ENCODE results near the gene CGB5. TPM values are rescaled to one million over a fixed set of nuclear protein-coding genes. Genes with fewer than 3 reads are reported as not detected.

The CGB5 gene
- total RNA-seq (2022; extraction: Qiagen RNA extraction): 0.38 to 0.85 TPM (median 0.62 TPM) in 4 of 5 replicates, not detected in the other

DNA sequence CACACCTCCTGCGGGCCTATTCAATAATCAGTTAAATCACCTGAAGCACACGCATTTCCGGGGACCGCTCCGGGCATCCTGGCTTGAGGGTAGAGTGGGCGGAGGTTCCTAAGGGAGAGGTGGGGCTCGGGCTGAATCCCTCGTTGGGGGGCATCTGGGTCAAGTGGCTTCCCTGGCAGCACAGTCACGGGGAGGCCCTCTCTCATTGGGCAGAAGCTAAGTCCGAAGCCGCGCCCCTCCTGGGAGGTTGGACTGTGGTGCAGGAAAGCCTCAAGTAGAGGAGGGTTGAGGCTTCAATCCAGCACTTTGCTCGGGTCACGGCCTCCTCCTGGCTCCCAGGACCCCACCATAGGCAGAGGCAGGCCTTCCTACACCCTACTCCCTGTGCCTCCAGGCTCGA is at the start of gene CGB5:
TSS of gene CGB5 (plus strand) at position 301 of the 400 bp plus-strand sequence. CDS start 362 bp downstream, outside the sequence.

DNA sequence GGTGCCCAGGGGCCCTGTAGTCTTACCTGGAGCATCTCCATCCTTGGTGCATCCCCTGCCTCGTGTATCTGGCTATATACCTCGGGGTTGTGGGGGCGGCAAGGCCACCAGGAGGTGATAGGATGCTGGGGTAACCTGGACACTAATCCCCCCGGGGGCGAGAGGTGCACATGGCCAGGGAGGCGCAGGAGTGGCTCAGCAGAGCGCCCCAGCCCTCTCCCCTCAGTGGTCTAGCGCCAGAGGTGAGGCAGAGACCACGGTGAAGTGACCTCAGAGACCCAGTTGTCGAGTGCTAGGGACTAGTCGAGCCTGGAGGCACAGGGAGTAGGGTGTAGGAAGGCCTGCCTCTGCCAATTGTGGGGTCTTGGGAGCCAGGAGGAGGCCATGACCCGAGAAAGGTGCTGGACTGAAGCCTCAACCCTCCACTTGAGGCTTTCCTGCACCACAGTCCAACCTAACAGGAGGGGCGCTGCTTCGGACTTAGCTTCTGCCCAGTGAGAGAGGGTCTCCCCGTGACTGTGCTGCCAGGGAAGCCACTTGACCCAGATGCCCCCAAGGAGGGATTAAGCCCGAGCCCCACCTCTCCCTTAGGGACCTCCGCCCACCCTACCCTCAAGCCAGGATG is 26.5 kb upstream of the CGB5 start, which contains the start of gene LHB:
TSS of gene LHB (minus strand) at position 51 of the 625 bp plus-strand sequence. CDS start at position 41, 10 bp downstream.

DNA sequence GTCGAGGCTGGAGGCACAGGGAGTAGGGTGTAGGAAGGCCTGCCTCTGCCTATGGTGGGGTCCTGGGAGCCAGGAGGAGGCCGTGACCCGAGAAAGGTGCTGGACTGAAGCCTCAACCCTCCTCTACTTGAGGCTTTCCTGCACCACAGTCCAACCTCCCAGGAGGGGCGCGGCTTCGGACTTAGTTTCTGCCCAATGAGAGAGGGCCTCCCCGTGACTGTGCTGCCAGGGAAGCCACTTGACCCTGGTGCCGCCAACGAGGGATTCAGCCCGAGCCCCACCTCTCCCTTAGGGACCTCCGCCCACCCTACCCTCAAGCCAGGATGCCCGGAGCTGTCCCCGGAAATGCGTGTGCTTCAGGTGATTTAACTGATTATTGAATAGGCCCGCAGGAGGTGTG is 19.4 kb upstream of the CGB5 start, which contains the start of gene CGB3:
TSS of gene CGB3 (minus strand) at position 101 of the 400 bp plus-strand sequence. CDS start 362 bp downstream, outside the sequence.

DNA sequence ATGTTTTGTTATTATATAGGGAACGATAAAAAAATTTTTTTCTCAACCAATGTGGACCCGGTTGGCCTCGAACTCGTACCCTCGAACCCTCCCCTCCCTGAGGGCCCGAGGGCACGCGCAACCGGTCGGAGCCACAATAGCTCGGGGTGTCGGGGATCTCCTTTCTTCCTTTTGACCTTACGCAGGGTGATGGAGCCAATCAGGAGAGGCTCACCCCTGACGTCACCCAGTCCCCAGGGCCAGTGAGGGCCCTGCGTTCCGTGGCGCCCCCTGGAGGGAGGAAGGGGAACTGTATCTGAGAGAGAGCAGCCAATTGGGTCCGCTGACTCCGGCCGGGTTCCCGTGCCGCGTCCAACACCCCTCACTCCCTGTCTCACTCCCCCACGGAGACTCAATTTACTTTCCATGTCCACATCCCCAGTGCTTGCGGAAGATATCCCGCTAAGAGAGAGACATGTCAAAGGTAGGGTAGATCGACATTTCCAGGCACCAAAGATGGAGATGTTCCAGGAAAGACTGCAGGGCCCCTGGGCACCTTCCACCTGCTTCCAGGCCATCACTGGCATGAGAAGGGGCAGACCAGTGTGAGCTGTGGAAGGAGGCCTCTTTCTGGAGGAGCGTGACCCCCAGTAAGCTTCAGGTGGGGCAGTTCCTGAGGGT is 11.9 kb upstream of the CGB5 start, which contains the start of gene CGB2:
TSS of gene CGB2 (plus strand) at position 249 of the 660 bp plus-strand sequence. CDS start at position 455, 206 bp downstream.

DNA sequence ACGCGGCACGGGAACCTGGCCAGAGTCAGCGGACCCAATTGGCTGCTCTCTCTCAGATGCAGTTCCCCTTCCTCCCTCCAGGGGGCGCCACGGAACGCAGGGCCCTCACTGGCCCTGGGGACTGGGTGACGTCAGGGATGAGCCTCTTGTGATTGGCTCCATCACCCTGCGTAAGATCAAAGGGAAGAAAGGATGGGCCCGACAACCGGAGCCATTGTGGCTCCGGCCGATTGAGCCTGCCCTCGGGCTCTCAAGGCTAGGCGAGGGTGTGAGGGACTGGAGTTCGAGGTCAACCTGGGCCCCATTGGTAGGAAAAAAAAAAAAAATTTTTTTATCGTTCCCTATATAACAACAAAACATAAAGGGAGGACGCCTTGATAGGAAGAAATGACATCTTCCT is 6.8 kb upstream of the CGB5 start, which contains the start of gene CGB1:
TSS of gene CGB1 (minus strand) at position 81 of the 400 bp plus-strand sequence. CDS start 184 bp downstream, outside the sequence.

DNA sequence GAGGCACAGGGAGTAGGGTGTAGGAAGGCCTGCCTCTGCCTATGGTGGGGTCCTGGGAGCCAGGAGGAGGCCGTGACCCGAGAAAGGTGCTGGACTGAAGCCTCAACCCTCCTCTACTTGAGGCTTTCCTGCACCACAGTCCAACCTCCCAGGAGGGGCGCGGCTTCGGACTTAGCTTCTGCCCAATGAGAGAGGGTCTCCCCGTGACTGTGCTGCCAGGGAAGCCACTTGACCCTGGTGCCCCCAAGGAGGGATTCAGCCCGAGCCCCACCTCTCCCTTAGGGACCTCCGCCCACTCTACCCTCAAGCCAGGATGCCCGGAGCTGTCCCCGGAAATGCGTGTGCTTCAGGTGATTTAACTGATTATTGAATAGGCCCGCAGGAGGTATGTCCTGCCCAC is 5.4 kb downstream of the CGB5 start, which contains the start of gene CGB8:
TSS of gene CGB8 (minus strand) at position 101 of the 400 bp plus-strand sequence. CDS start 372 bp downstream, outside the sequence.

DNA sequence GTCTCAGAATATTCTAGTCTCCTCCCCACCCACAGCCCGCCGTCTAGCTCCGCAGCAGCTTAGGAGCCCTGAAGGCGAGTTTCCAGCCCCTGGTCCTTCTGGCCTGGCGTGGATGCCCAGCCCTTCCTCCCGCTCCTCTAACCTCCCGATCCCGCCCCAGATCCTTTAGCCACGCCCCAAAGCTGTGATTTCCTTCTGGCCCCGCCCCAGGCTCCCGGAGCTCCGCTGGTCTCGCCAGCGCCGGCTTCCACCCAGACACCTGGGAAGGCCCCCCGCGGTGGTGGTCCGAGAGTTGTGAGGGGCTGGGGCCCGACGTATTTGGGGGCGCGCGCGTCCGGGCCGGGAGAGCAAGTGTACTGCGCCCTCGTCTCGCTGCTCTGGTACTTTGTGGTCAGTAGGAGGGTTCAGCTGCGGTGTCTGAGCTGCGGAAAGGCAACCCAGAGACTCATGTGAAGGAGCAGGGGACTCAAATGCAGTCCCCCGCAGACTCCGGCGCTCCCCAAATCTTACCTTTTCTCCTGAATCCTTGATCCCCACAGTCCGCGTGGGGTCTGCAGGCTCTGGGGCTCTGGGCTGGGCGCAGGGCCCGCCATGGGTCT is 14.1 kb downstream of the CGB5 start, which contains the start of gene CGB7:
TSS of gene CGB7 (minus strand) at position 114 of the 599 bp plus-strand sequence. CDS start 2,374 bp downstream, outside the sequence.

DNA sequence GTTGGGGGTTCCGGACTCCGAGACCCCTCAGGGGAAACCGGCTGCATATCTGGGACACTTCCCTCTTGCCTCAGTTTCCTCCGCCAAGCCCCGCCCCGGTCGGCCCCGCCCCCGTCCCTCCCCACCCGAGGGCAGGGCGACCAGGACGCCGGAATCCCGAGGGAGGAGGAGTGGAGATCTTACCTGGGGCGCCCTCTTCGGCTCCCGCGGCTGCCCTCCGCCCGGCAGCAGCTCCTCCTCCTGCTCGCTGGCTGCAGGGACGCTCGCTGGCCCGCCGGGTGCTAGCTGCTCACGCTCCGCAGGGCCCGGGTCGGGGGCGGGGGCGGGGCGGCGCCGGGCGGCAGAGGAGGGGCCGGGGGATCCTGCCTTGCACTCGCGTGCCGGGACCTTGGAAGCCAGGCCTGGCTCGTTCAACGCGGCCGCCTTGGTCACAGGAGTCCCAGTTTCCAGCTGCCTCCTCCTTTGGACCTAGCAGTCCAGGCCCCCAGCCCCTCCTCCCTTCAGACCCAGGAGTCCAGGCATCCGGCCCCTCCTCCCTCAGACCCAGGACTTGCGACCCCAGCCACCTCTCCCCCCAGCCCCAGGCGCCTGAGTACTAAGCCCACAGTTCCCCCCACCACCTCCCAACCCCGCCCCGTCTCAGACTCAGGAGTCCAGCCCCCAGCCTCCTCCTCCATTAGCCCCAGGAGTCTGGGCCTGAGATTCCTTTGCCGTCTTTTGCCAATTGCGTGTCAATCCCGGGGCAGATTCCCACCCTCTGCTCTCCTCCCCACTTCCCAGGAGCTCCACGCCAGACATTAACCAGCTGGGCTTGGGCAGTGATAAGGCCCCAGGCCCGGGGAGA is 21.3 kb downstream of the CGB5 start, which contains the start of gene NTF4:
TSS of gene NTF4 (minus strand) at position 51 of the 844 bp plus-strand sequence. CDS start 2,821 bp downstream, outside the sequence.

DNA sequence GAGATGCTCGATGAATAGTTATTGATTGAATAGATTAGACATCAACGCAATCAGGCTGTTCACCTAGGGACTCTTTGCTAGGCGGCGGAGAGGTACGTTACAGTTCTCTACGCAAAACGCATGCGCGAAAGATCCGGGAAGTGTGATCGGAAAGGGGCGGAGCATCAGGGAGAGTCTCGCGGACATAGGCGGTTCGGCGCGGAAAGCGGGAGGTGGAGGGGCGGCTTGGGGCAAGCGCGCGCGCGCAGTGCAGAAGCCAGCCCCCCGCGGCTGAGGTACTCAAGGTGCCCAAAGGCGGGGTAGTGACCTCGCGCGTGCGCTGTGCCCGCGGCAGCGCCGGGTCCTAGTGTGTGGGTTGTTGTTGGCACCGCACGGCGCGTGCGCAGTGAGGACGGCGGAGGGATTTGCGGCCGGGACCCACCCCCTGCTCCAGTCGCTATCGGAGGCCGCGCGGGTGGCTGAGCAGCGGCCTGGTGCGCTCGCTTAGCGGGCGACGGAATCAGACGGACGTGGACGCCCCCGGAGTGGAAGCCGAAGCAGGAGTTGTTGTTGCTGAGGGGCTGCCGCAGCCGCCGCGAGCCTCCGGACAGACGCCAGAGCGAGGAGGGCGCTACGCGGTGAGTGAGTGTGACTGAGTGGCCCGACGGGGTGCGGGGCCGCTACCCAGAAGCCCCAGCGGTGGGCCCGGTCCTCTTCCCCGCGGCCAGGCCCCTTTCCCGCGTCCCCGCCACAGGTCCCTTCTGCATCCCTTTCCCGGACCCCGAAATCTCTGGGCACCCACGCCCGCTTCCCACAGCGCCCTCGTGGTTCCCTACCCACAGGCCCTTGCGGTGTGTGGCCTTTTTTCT is 41.6 kb downstream of the CGB5 start, which contains the start of gene SNRNP70:
TSS of gene SNRNP70 (plus strand) at position 432 of the 848 bp plus-strand sequence. CDS start 964 bp downstream, outside the sequence.

Other genes starting within 250 kb of the CGB5 start
- gene BCAT2, start 232.8 kb upstream of the CGB5 start, total RNA-seq (2022; extraction: Qiagen RNA extraction): 51.8 to 64.0 TPM (median 60.0 TPM) in 5 replicates
- gene HSD17B14, start 207.4 kb upstream of the CGB5 start, total RNA-seq (2022; extraction: Qiagen RNA extraction): 12.3 to 15.1 TPM (median 12.8 TPM) in 5 replicates
- 1.2 to 2.0 TPM (median 1.8 TPM) in 5 replicates for gene PLEKHA4, start 175.2 kb upstream of the CGB5 start, total RNA-seq (2022; extraction: Qiagen RNA extraction)
- 81.6 to 126 TPM (median 104 TPM) in 5 replicates for gene PPP1R15A, start 171.4 kb upstream of the CGB5 start, total RNA-seq (2022; extraction: Qiagen RNA extraction)
- not detected in 5 replicates for gene TULP2, start 145.1 kb upstream of the CGB5 start, total RNA-seq (2022; extraction: Qiagen RNA extraction)
- gene NUCB1, start 143.5 kb upstream of the CGB5 start, total RNA-seq (2022; extraction: Qiagen RNA extraction): 201 to 205 TPM (median 202 TPM) in 5 replicates
- 0.80 to 2.3 TPM (median 1.2 TPM) in 5 replicates for gene DHDH, start 110.1 kb upstream of the CGB5 start, total RNA-seq (2022; extraction: Qiagen RNA extraction)
- gene BAX, start 89.0 kb upstream of the CGB5 start, total RNA-seq (2022; extraction: Qiagen RNA extraction): 272 to 378 TPM (median 341 TPM) in 5 replicates
- gene FTL, start 78.5 kb upstream of the CGB5 start, total RNA-seq (2022; extraction: Qiagen RNA extraction): 17,118 to 23,794 TPM (median 18,268 TPM) in 5 replicates
- gene GYS1, start 50.5 kb upstream of the CGB5 start, total RNA-seq (2022; extraction: Qiagen RNA extraction): 18.8 to 23.7 TPM (median 19.5 TPM) in 5 replicates
- 221 to 255 TPM (median 225 TPM) in 5 replicates for gene RUVBL2, start 50.0 kb upstream of the CGB5 start, total RNA-seq (2022; extraction: Qiagen RNA extraction)
- not detected in 5 replicates for gene LHB, start 26.8 kb upstream of the CGB5 start, total RNA-seq (2022; extraction: Qiagen RNA extraction)
- gene CGB3, start 19.5 kb upstream of the CGB5 start, total RNA-seq (2022; extraction: Qiagen RNA extraction): 0.64 TPM in 1 of 5 replicates, not detected in the others
- 0.44 TPM in 1 of 5 replicates, not detected in the others for gene CGB2, start 12.0 kb upstream of the CGB5 start, total RNA-seq (2022; extraction: Qiagen RNA extraction)
- not detected in 5 replicates for gene CGB1, start 7.0 kb upstream of the CGB5 start, total RNA-seq (2022; extraction: Qiagen RNA extraction)
- gene CGB8, start 5.3 kb downstream of the CGB5 start, total RNA-seq (2022; extraction: Qiagen RNA extraction): 2.4 to 3.4 TPM (median 3.2 TPM) in 5 replicates
- gene CGB7, start 13.9 kb downstream of the CGB5 start, total RNA-seq (2022; extraction: Qiagen RNA extraction): 0.36 to 0.83 TPM (median 0.53 TPM) in 5 replicates
- 0.35 to 1.6 TPM (median 0.63 TPM) in 5 replicates for gene NTF4, start 21.0 kb downstream of the CGB5 start, total RNA-seq (2022; extraction: Qiagen RNA extraction)
- not detected in 5 replicates for gene KCNA7, start 28.9 kb downstream of the CGB5 start, total RNA-seq (2022; extraction: Qiagen RNA extraction)
- gene SNRNP70, start 41.6 kb downstream of the CGB5 start, total RNA-seq (2022; extraction: Qiagen RNA extraction): 286 to 352 TPM (median 322 TPM) in 5 replicates
- 5.5 to 8.7 TPM (median 7.2 TPM) in 5 replicates for gene LIN7B, start 70.5 kb downstream of the CGB5 start, total RNA-seq (2022; extraction: Qiagen RNA extraction)
- gene C19orf73, start 75.3 kb downstream of the CGB5 start, total RNA-seq (2022; extraction: Qiagen RNA extraction): 1.2 to 2.4 TPM (median 1.6 TPM) in 5 replicates
- gene PPFIA3, start 75.7 kb downstream of the CGB5 start, total RNA-seq (2022; extraction: Qiagen RNA extraction): 4.7 to 9.0 TPM (median 8.0 TPM) in 5 replicates
- gene HRC, start 111.5 kb downstream of the CGB5 start, total RNA-seq (2022; extraction: Qiagen RNA extraction): not detected in 5 replicates
- 8.4 to 11.5 TPM (median 9.5 TPM) in 5 replicates for gene TRPM4, start 113.9 kb downstream of the CGB5 start, total RNA-seq (2022; extraction: Qiagen RNA extraction)